OCI-LY1 (cell line): ENCODE results near the gene PRAC1.

Source experiments
- H2AFZ ChIP-seq: fragments of 200-600 bp; sonication (generic), shearing (Covaris generic); 2 replicates; pipeline ENCODE4 v1.6.0; 2014; ENCODE audit warnings: antibody characterized with exemption, mild to moderate bottlenecking, low read length
- H3F3A ChIP-seq: fragments of 200-600 bp; sonication (generic), shearing (Covaris generic); 2 replicates; pipeline ENCODE4 v1.6.0; 2014; ENCODE audit warnings: mild to moderate bottlenecking, antibody characterized with exemption, low read length, moderate library complexity; ENCODE audit not compliant: insufficient read depth
- H3K27ac ChIP-seq: fragments of 200-600 bp; sonication (generic); 2 replicates; pipeline ENCODE4 v1.5.1; 2014; ENCODE audit warnings: low read length, mixed run types, mild to moderate bottlenecking, low read depth; ENCODE audit not compliant: poor library complexity, severe bottlenecking
- H3K27me3 ChIP-seq: fragments of 200-600 bp; sonication (generic); 2 replicates; pipeline ENCODE4 v1.6.0; 2014; ENCODE audit warnings: antibody characterized with exemption, mild to moderate bottlenecking, low read length, moderate library complexity; ENCODE audit not compliant: insufficient read depth
- H3K36me3 ChIP-seq: fragments of 200-600 bp; sonication (generic); 2 replicates; pipeline ENCODE4 v1.6.1; 2014; ENCODE audit warnings: mild to moderate bottlenecking, antibody characterized with exemption, low read length, moderate library complexity, mixed read lengths; ENCODE audit not compliant: insufficient read depth
- H3K4me1 ChIP-seq: fragments of 200-600 bp; sonication (generic); 2 replicates; pipeline ENCODE4 v1.5.1; 2014; ENCODE audit warnings: mild to moderate bottlenecking, low read length, moderate library complexity; ENCODE audit not compliant: insufficient read depth, severe bottlenecking
- H3K4me2 ChIP-seq: fragments of 200-600 bp; sonication (generic), shearing (Covaris generic); 2 replicates; pipeline ENCODE4 v1.6.1; 2014; ENCODE audit warnings: low read length
- H3K4me3 ChIP-seq: fragments of 200-600 bp; sonication (generic); 2 replicates; pipeline ENCODE4 v1.5.1; 2014; ENCODE audit warnings: low read length, low read depth, mild to moderate bottlenecking, mixed read lengths; ENCODE audit not compliant: poor library complexity, severe bottlenecking
- H3K79me2 ChIP-seq: fragments of 200-600 bp; shearing (Covaris generic); 2 replicates; pipeline ENCODE4 v1.6.1; 2016; ENCODE audit warnings: mixed run types, low read length, mixed read lengths; ENCODE audit not compliant: insufficient read depth
- H3K9ac ChIP-seq: fragments of 200-600 bp; sonication (generic), shearing (Covaris generic); 2 replicates; pipeline ENCODE4 v1.6.1; 2014; ENCODE audit warnings: mild to moderate bottlenecking, low read length, mixed read lengths
- H3K9me2 ChIP-seq: fragments of 200-600 bp; sonication (generic), shearing (Covaris generic); 2 replicates; pipeline ENCODE4 v1.6.1; 2014; ENCODE audit warnings: low read depth, mild to moderate bottlenecking, low read length, mixed read lengths
- H3K9me3 ChIP-seq: fragments of 200-600 bp; shearing (Covaris generic); 2 replicates; pipeline ENCODE4 v1.6.1; 2014; ENCODE audit warnings: low read length, mixed read lengths
- H4K20me1 ChIP-seq: fragments of 200-600 bp; sonication (generic), shearing (Covaris generic); 2 replicates; pipeline ENCODE4 v1.6.0; 2016; ENCODE audit warnings: mild to moderate bottlenecking, low read length; ENCODE audit not compliant: insufficient read depth
- CTCF ChIP-seq: fragments of 200-600 bp; sonication (generic), shearing (Covaris generic); IDR thresholded peaks from 2 replicates; pipeline ENCODE4 v1.5.1; 2017; ENCODE audit warnings: mild to moderate bottlenecking, antibody characterized with exemption, low read length, moderate library complexity, mixed read lengths
- EZH2 ChIP-seq: fragments of 200-600 bp; sonication (generic), shearing (Covaris generic); IDR thresholded peaks from 2 replicates; pipeline ENCODE4 v1.8.0; 2017; ENCODE audit warnings: borderline replicate concordance, mixed run types, mild to moderate bottlenecking, antibody characterized with exemption, low read length, moderate library complexity, mixed read lengths

The PRAC1 gene

GRCh38 chr17:48726916-48727286, 4.6 kb upstream of the PRAC1 start:
- Histone ChIP-seq H3K4me1 (no peaks in the 10 kb centered on the region), H2AFZ (no peak overlapping the region), H3K27me3 (no peaks in the 10 kb centered on the region), H3K9me2 (no peaks in the 10 kb centered on the region), H3K9ac (no peak overlapping the region), H3K4me3 (no peak overlapping the region), H3F3A (no peaks in the 10 kb centered on the region), H3K27ac (no peak overlapping the region), H3K36me3 (no peaks in the 10 kb centered on the region), H3K9me3 (no peaks in the 10 kb centered on the region), H3K79me2 (no peaks in the 10 kb centered on the region), H3K4me2 (no peak overlapping the region), H4K20me1 (no peaks in the 10 kb centered on the region)
- TF ChIP-seq EZH2 (no peak), CTCF (no peak)

GRCh38 chr17:48726114-48726915, 4.0 kb upstream of the PRAC1 start:
- H2AFZ ChIP-seq, result no peak overlapping the region
- H3K4me1 ChIP-seq, result no peaks in the 10 kb centered on the region
- no peak overlapping the region for H3K4me3 ChIP-seq
- H4K20me1 ChIP-seq, result no peaks in the 10 kb centered on the region
- H3F3A ChIP-seq, result no peaks in the 10 kb centered on the region
- no peak overlapping the region for H3K9ac ChIP-seq
- no peaks in the 10 kb centered on the region for H3K27me3 ChIP-seq
- no peaks in the 10 kb centered on the region for H3K79me2 ChIP-seq
- H3K27ac ChIP-seq, result no peak overlapping the region
- no peaks in the 10 kb centered on the region for H3K9me3 ChIP-seq
- H3K9me2 ChIP-seq, result no peaks in the 10 kb centered on the region
- H3K36me3 ChIP-seq, result no peaks in the 10 kb centered on the region
- H3K4me2 ChIP-seq, result no peak overlapping the region
- no peak for TF ChIP-seq CTCF
- no peak for TF ChIP-seq EZH2

- Histone ChIP-seq H3K4me1 (no peaks in the 10 kb centered on the region), H3K9ac (no peak overlapping the region), H2AFZ (no peak overlapping the region), H3K4me2 (no peak overlapping the region), H3K9me2 (no peaks in the 10 kb centered on the region), H3K27ac (no peak overlapping the region), H3K4me3 (no peak overlapping the region), H4K20me1 (no peaks in the 10 kb centered on the region), H3K79me2 (no peaks in the 10 kb centered on the region), H3K9me3 (no peaks in the 10 kb centered on the region), H3F3A (no peaks in the 10 kb centered on the region), H3K36me3 (no peaks in the 10 kb centered on the region), H3K27me3 (no peaks in the 10 kb centered on the region)
- no peak for TF ChIP-seq EZH2
- no peak for TF ChIP-seq CTCF
Measured at GRCh38 chr17:48725288-48726064, 3.2 kb upstream of the PRAC1 start.
